DOHH2 (cell line): ENCODE results near the gene WRAP53.

Experiments
- H3F3A ChIP-seq: fragments of 200-600 bp; sonication (generic), shearing (Covaris generic); 2 replicates; pipeline ENCODE4 v1.6.0; 2016; ENCODE audit warnings: antibody characterized with exemption, mild to moderate bottlenecking; ENCODE audit not compliant: control insufficient read depth, insufficient read depth
- H3K27ac ChIP-seq: fragments of 200-600 bp; sonication (generic); 2 replicates; pipeline ENCODE4 v1.5.1; 2014; ENCODE audit warnings: low read depth, mild to moderate bottlenecking, low read length, moderate library complexity
- H3K27me3 ChIP-seq: fragments of 200-600 bp; sonication (generic); 2 replicates; pipeline ENCODE4 v1.6.1; 2014; ENCODE audit warnings: mild to moderate bottlenecking, low read length, mixed read lengths; ENCODE audit not compliant: control insufficient read depth
- H3K36me3 ChIP-seq: fragments of 200-600 bp; sonication (generic); 2 replicates; pipeline ENCODE4 v1.6.1; 2014; ENCODE audit warnings: mild to moderate bottlenecking, low read length, moderate library complexity, mixed read lengths; ENCODE audit not compliant: control insufficient read depth
- H3K4me1 ChIP-seq: fragments of 200-600 bp; sonication (generic); 2 replicates; pipeline ENCODE4 v1.6.1; 2014; ENCODE audit warnings: mild to moderate bottlenecking, low read length, mixed read lengths; ENCODE audit not compliant: control insufficient read depth
- H3K4me2 ChIP-seq: fragments of 200-600 bp; sonication (generic); 2 replicates; pipeline ENCODE4 v1.6.0; 2014; ENCODE audit warnings: mild to moderate bottlenecking, low read length, moderate library complexity
- H3K4me3 ChIP-seq: fragments of 200-600 bp; sonication (generic); 2 replicates; pipeline ENCODE4 v1.5.1; 2014; ENCODE audit warnings: mild to moderate bottlenecking, low read length, mixed read lengths
- H3K79me2 ChIP-seq: fragments of 200-600 bp; sonication (generic); 2 replicates; pipeline ENCODE4 v1.6.1; 2014; ENCODE audit warnings: mild to moderate bottlenecking, low read length, mixed read lengths; ENCODE audit not compliant: control insufficient read depth
- H3K9me2 ChIP-seq: fragments of 200-600 bp; sonication (generic); replicated peaks from 2 replicates; pipeline ENCODE4 v1.6.1; 2014; ENCODE audit warnings: mild to moderate bottlenecking, low read length, mixed read lengths; ENCODE audit not compliant: control insufficient read depth
- H3K9me3 ChIP-seq: fragments of 200-600 bp; sonication (generic); 2 replicates; pipeline ENCODE4 v1.6.1; 2014; ENCODE audit warnings: antibody characterized with exemption, low read length, mixed read lengths; ENCODE audit not compliant: control insufficient read depth, insufficient read depth
- H4K20me1 ChIP-seq: fragments of 200-600 bp; sonication (generic); 2 replicates; pipeline ENCODE4 v1.6.0; 2014; ENCODE audit warnings: low read depth, mild to moderate bottlenecking, antibody characterized with exemption, low read length, moderate library complexity; ENCODE audit not compliant: control insufficient read depth, insufficient read depth
- EZH2phosphoT487 ChIP-seq: fragments of 200-600 bp; sonication (generic); IDR thresholded peaks from 2 replicates; pipeline ENCODE4 v1.6.1; 2017; ENCODE audit warnings: borderline replicate concordance, mild to moderate bottlenecking, antibody characterized with exemption, low read length, moderate library complexity, mixed read lengths
- TF ChIP-seq, protein P1 (sequence below): fragments of 200-600 bp; sonication (generic); IDR thresholded peaks from one replicate; pipeline ENCODE4 v1.5.1; 2014; ENCODE audit warnings: antibody characterized with exemption, mild to moderate bottlenecking, low read depth, low read length; ENCODE audit not compliant: poor library complexity, severe bottlenecking

WRAP53 gene

DNA sequence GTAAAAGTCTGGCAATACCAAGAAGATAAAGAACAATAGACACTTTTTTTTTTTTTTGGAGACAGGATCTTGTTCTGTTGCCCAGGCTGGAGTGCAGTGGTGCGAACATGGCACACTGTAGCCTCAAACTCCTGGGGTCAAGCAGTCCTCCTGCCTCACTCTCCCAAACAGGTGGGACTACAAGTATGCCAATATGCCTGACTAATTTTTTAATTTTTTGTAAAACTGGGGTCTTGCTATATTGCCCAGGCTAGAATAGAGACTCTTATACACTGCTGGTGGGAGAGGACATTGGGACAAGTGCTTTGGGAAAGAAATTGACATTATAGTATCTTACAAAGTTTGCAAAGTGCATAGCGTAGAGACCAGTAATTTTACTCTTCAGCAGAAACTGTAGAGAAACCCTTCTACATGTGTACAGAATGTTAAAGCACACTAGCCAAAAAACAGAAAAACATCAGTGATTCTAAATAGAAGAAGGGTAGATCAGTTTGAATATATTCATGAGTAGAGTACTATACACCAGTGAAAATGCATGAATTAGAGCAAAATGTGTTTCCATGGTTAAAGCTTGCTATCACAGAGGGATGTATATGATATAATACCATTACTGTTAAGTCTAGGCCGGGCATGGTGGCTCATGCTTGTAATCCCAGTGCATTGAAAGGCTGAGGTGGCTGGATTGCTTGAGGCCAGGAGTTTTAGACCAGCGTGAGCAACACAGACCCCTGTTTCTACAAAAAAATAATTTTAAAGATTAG, 9.7 kb downstream of the WRAP53 start:
- TF ChIP-seq EZH2phosphoT487 = no peak
- TF ChIP-seq, protein P1, sequence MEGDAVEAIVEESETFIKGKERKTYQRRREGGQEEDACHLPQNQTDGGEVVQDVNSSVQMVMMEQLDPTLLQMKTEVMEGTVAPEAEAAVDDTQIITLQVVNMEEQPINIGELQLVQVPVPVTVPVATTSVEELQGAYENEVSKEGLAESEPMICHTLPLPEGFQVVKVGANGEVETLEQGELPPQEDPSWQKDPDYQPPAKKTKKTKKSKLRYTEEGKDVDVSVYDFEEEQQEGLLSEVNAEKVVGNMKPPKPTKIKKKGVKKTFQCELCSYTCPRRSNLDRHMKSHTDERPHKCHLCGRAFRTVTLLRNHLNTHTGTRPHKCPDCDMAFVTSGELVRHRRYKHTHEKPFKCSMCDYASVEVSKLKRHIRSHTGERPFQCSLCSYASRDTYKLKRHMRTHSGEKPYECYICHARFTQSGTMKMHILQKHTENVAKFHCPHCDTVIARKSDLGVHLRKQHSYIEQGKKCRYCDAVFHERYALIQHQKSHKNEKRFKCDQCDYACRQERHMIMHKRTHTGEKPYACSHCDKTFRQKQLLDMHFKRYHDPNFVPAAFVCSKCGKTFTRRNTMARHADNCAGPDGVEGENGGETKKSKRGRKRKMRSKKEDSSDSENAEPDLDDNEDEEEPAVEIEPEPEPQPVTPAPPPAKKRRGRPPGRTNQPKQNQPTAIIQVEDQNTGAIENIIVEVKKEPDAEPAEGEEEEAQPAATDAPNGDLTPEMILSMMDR = no peak
- H3K27me3 ChIP-seq = no peaks in the 10 kb centered on the region
- no peak overlapping the region for H3K27ac ChIP-seq
- H3K79me2 ChIP-seq = no peaks in the 10 kb centered on the region
- no peak overlapping the region for H3K4me3 ChIP-seq
- peaks cover 26% of the 10 kb centered on the region for H3K36me3 ChIP-seq
- no peaks in the 10 kb centered on the region for H3K4me1 ChIP-seq
- H4K20me1 ChIP-seq = no peaks in the 10 kb centered on the region
- no peak overlapping the region for H3K4me2 ChIP-seq
- H3F3A ChIP-seq = no peaks in the 10 kb centered on the region
- H3K9me2 ChIP-seq = no peaks in the 10 kb centered on the region
- H3K9me3 ChIP-seq = no peaks in the 10 kb centered on the region

DNA sequence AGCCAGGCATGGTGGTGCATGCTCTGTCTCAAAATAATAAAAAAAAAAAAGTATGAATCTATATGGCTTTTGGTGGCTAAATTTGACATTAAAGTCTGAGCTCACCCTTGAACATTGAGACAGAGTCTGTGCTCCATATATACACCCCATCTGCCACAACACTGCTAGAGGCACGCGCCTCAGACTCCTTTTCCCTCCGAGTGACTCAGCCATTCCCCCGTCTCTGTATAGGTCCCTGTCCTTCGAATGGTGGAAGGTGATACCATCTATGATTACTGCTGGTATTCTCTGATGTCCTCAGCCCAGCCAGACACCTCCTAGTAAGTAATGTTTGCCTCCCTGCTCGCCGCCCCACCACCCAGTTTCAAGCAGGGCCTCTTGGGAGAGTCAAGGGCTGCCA, 12.2 kb downstream of the WRAP53 start:
- Histone ChIP-seq H3K27ac (no peak overlapping the region), H3K36me3 (peaks cover 25% of the 10 kb centered on the region), H3K4me1 (peaks cover 9% of the 10 kb centered on the region), H3K9me2 (no peaks in the 10 kb centered on the region), H4K20me1 (0 out of 2 replicates have a peak, but pooled peaks cover 3% of the 10 kb centered on the region), H3F3A (no peaks in the 10 kb centered on the region), H3K79me2 (no peaks in the 10 kb centered on the region), H3K4me2 (no peak overlapping the region), H3K27me3 (peaks cover 13% of the 10 kb centered on the region), H3K9me3 (no peaks in the 10 kb centered on the region), H3K4me3 (no peak overlapping the region)
- TF ChIP-seq, protein P1 = no peak
- no peak for TF ChIP-seq EZH2phosphoT487

DNA sequence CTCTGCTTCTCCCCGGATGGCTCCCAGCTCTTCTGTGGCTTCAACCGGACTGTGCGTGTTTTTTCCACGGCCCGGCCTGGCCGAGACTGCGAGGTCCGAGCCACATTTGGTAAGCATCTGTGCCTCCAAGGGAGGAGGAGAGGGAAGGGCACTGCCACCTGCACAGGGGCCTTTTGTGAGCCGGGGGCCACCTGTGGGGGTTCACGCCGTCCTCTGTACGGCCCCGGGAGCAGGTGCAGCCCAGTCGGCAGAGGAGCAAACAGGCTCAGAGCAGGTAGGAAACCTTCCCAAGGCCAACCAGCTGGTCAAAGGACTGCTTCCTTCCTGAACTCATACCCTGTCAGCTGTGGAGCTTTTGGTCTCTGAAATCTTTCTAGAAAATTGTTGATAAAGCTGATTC, 13.4 kb downstream of the WRAP53 start:
- H3K9me2 ChIP-seq = no peaks in the 10 kb centered on the region
- H3K27me3 ChIP-seq = peaks cover 25% of the 10 kb centered on the region
- TF ChIP-seq EZH2phosphoT487 = no peak
- TF ChIP-seq, protein P1 = no peak
- H3K4me2 ChIP-seq = no peak overlapping the region
- 0 out of 2 replicates have a peak, but pooled peaks cover 3% of the 10 kb centered on the region for H4K20me1 ChIP-seq
- H3K36me3 ChIP-seq = peaks cover 22% of the 10 kb centered on the region
- H3F3A ChIP-seq = no peaks in the 10 kb centered on the region
- no peaks in the 10 kb centered on the region for H3K79me2 ChIP-seq
- peaks cover 9% of the 10 kb centered on the region for H3K4me1 ChIP-seq
- no peaks in the 10 kb centered on the region for H3K9me3 ChIP-seq
- H3K27ac ChIP-seq = no peak overlapping the region
- H3K4me3 ChIP-seq = no peak overlapping the region
